D721Med (cell line): ENCODE results near the gene SUPT4H1.
A peak's percentile ranks its signal among the peaks of the same experiment; 100 is the strongest.
"Not testable (repeated sequence)": the region's sequence is repeated elsewhere in the genome, so short reads cannot be mapped to it uniquely, and the experiment has no call there.

Experiments
- DNase-seq: peaks from one replicate; pipeline ENCODE4 v3.0.0; 2011; ENCODE audit warnings: low spot score; ENCODE audit not compliant: insufficient read length
- FAIRE-seq: peaks from 2 replicates; lab custom pipeline; 2011; peaks lifted over from hg19 to GRCh38; lab: Jason Lieb, UNC
- CTCF ChIP-seq: IDR thresholded peaks from 2 replicates; pipeline ENCODE4 v1.5.1; 2012; ENCODE audit warnings: mild to moderate bottlenecking, control low read depth; ENCODE audit not compliant: insufficient read depth; ENCODE audit errors: missing control alignments

SUPT4H1 gene

GRCh38 chr17:58351831-58352595 lies at the start of gene SUPT4H1:
TSS of gene SUPT4H1 (minus strand) at chr17:58352201. CDS start at chr17:58352135, 66 bp downstream.
- peak; percentile 90 for DNase-seq
- no peak for TF ChIP-seq CTCF
- FAIRE-seq, result no peak

GRCh38 chr17:58401287-58401686 lies 49.3 kb upstream of the SUPT4H1 start:
- DNase-seq (no peak), FAIRE-seq (no peak)
- no peak for TF ChIP-seq CTCF

- FAIRE-seq (no peak), DNase-seq (no peak)
- no peak for TF ChIP-seq CTCF
Observed at GRCh38 chr17:58400826-58401225, 48.8 kb upstream of the SUPT4H1 start.

GRCh38 chr17:58399974-58400373 lies 48.0 kb upstream of the SUPT4H1 start:
- FAIRE-seq (no peak), DNase-seq (no peak)
- TF ChIP-seq CTCF, result no peak

- FAIRE-seq, result no peak
- DNase-seq, result no peak
- no peak for TF ChIP-seq CTCF
Observed at GRCh38 chr17:58398574-58399266, 46.7 kb upstream of the SUPT4H1 start.

GRCh38 chr17:58397421-58397820 lies 45.4 kb upstream of the SUPT4H1 start:
- DNase-seq, FAIRE-seq: not testable (repeated sequence)

GRCh38 chr17:58396173-58396572 lies 44.2 kb upstream of the SUPT4H1 start:
- FAIRE-seq (no peak), DNase-seq (no peak)
- no peak for TF ChIP-seq CTCF
